HCT116 (cell line): ENCODE data around the gene TUBB6. TPM values are rescaled to one million over a fixed set of nuclear protein-coding genes. Genes with fewer than 3 reads are reported as not detected.

Experiments
- ATAC-seq: fragments of 200-7000 bp; cut with Tn5 transposase; 2 replicates; pipeline ENCODE4 v1.9.1; 2020; ENCODE audit warnings: mild to moderate bottlenecking, moderate library complexity
- BruUV-seq: library from RNA; stranded (reverse); fragments of 400-500 nt; replicated peaks from 2 replicates; lab custom pipeline; 2021; lab: Mats Ljungman, UMichigan
- CTCF ChIA-PET: fragments of 300-600 bp; sonication (Branson Sonifier 250); formaldehyde crosslinking; loops from one replicate; lab custom pipeline; 2021; ENCODE audit warnings: antibody characterized with exemption; lab: Charles Lee
- POLR2A ChIA-PET: fragments of 300-600, 350-600 bp; sonication (Branson Sonifier 250); formaldehyde crosslinking; loops from one replicate; lab custom pipeline; 2021; ENCODE audit warnings: antibody characterized with exemption; lab: Charles Lee
- RAD21 ChIA-PET, 2 experiments: fragments of 300-600 bp; sonication (Branson Sonifier 250); formaldehyde crosslinking; loops; one replicate each; lab custom pipeline; 2023; ENCODE audit warnings: low total read pairs in 2 of 2; ENCODE audit not compliant: uncharacterized antibody in 2 of 2, unreplicated experiment in 2 of 2, low non-redundant PET in 1 of 2; lab: Charles Lee
- DNase-seq: peaks from one replicate; pipeline ENCODE4 v3.0.0-alpha.2; 2010; ENCODE audit warnings: low read depth, low spot score
- H2AFZ ChIP-seq: fragments of 200-600 bp; shearing (Covaris generic), sonication (generic); 2 replicates; pipeline ENCODE4 v1.6.1; 2017; ENCODE audit warnings: low read depth, mixed run types, mixed read lengths, antibody characterized with exemption, low read length; ENCODE audit not compliant: poor library complexity, severe bottlenecking
- H3K27ac ChIP-seq: 2 replicates; pipeline ENCODE4 v1.5.1; 2012; ENCODE audit warnings: low read depth, low read length
- H3K27me3 ChIP-seq: fragments of 200-600 bp; sonication (generic); 2 replicates; pipeline ENCODE4 v1.6.1; 2016; ENCODE audit warnings: mixed run types, low read length, mixed read lengths; ENCODE audit not compliant: insufficient read depth
- H3K36me3 ChIP-seq, 2 experiments: fragments of 200-500 bp in 1 of 2; fragments of 200-600 bp in 1 of 2; sonication (Bioruptor generic) in 1 of 2; sonication (generic) in 1 of 2; 2 replicates each; pipeline versions ENCODE4 v1.5.1 to v1.6.1; 2014 to 2016; ENCODE audit warnings: low read length in 2 of 2, inconsistent platforms in 1 of 2, mixed read lengths in 1 of 2, mixed run types in 1 of 2; ENCODE audit not compliant: insufficient read depth in 2 of 2, control insufficient read depth in 1 of 2
- H3K4me1 ChIP-seq, 2 experiments: fragments of 200-600 bp in 1 of 2; sonication (generic) in 1 of 2; 2 replicates each; pipeline versions ENCODE4 v1.5.1 to v1.6.1; 2012 to 2017; ENCODE audit warnings: low read length in 2 of 2, inconsistent platforms in 1 of 2, mild to moderate bottlenecking in 1 of 2, mixed read lengths in 1 of 2, mixed run types in 1 of 2, moderate library complexity in 1 of 2; ENCODE audit not compliant: insufficient read depth in 2 of 2, control insufficient read depth in 1 of 2
- H3K4me2 ChIP-seq: fragments of 200-600 bp; sonication (generic); 2 replicates; pipeline ENCODE4 v1.6.1; 2017; ENCODE audit warnings: mixed run types, low read length, mixed read lengths
- H3K4me3 ChIP-seq, 2 experiments: fragments of 200-600 bp in 1 of 2; sonication (generic) in 1 of 2; replicated peaks in 1 of 2; 2 replicates each; pipeline ENCODE4 v1.5.1; 2011 to 2016; ENCODE audit warnings: low read length in 2 of 2, control low read depth in 1 of 2, low read depth in 1 of 2, mild to moderate bottlenecking in 1 of 2, mixed read lengths in 1 of 2, mixed run types in 1 of 2
- H3K79me2 ChIP-seq: fragments of 200-600 bp; sonication (generic); 2 replicates; pipeline ENCODE4 v1.6.1; 2017; ENCODE audit warnings: mild to moderate bottlenecking, mixed run types, low read length, moderate library complexity, mixed read lengths; ENCODE audit not compliant: insufficient read depth
- H3K9ac ChIP-seq: fragments of 200-600 bp; sonication (generic); 2 replicates; pipeline ENCODE4 v1.6.1; 2016; ENCODE audit warnings: low read length, mixed read lengths
- H3K9me2 ChIP-seq: fragments of 200-600 bp; sonication (generic), shearing (Covaris generic); 2 replicates; pipeline ENCODE4 v1.6.1; 2017; ENCODE audit warnings: mixed run types, mild to moderate bottlenecking, moderate library complexity; ENCODE audit not compliant: insufficient read depth
- H3K9me3 ChIP-seq, 2 experiments: fragments of 200-500 bp in 1 of 2; fragments of 200-600 bp in 1 of 2; sonication (Bioruptor generic) in 1 of 2; sonication (generic) in 1 of 2; 2 replicates each; pipeline ENCODE4 v1.6.1; 2014 to 2017; ENCODE audit warnings: low read length in 2 of 2, mixed read lengths in 2 of 2, inconsistent platforms in 1 of 2, low read depth in 1 of 2, mild to moderate bottlenecking in 1 of 2, mixed run types in 1 of 2, moderate library complexity in 1 of 2; ENCODE audit not compliant: control insufficient read depth in 1 of 2, insufficient read depth in 1 of 2
- H4K20me1 ChIP-seq: fragments of 200-600 bp; sonication (generic), shearing (Covaris generic); 2 replicates; pipeline ENCODE4 v1.6.1; 2017; ENCODE audit warnings: mixed run types, mild to moderate bottlenecking, moderate library complexity; ENCODE audit not compliant: insufficient read depth
- CBX3 ChIP-seq: IDR thresholded peaks from 2 replicates; pipeline ENCODE4 v1.6.1; 2012; ENCODE audit warnings: low read depth
- CTCF ChIP-seq, 3 experiments: fragments of 200-600 bp in 1 of 3; sonication (generic) in 1 of 3; IDR thresholded peaks in 2 of 3; conservative IDR thresholded peaks in 1 of 3; 2 replicates each; pipeline ENCODE4 v1.5.1; 2012 to 2017; ENCODE audit warnings: low read depth in 2 of 3, low read length in 2 of 3, antibody characterized with exemption in 1 of 3, borderline replicate concordance in 1 of 3, control low read depth in 1 of 3, mild to moderate bottlenecking in 1 of 3, mixed read lengths in 1 of 3, mixed run types in 1 of 3, moderate library complexity in 1 of 3; ENCODE audit not compliant: insufficient read depth in 1 of 3
- EGR1 ChIP-seq: IDR thresholded peaks from 2 replicates; pipeline ENCODE4 v1.6.1; 2012; ENCODE audit warnings: low read depth
- EZH2 ChIP-seq: fragments of 200-600 bp; sonication (generic); IDR thresholded peaks from 2 replicates; pipeline ENCODE4 v1.6.1; 2017; ENCODE audit warnings: antibody characterized with exemption, mixed run types
- EZH2phosphoT487 ChIP-seq: fragments of 200-600 bp; IDR thresholded peaks from 2 replicates; pipeline ENCODE4 v1.6.1; 2018; ENCODE audit warnings: antibody characterized with exemption, borderline replicate concordance
- POLR2AphosphoS5 ChIP-seq: IDR thresholded peaks from 2 replicates; pipeline ENCODE4 v1.6.1; 2011; ENCODE audit warnings: mild to moderate bottlenecking, low read depth, low read length, moderate library complexity
- RAD21 ChIP-seq: IDR thresholded peaks from 2 replicates; pipeline ENCODE4 v1.6.1; 2012; ENCODE audit warnings: low read depth, mild to moderate bottlenecking
- TCF7L2 ChIP-seq: IDR thresholded peaks from 2 replicates; pipeline ENCODE4 v1.7.0; 2011; ENCODE audit warnings: borderline replicate concordance, inconsistent platforms; ENCODE audit not compliant: insufficient read depth, insufficient read length; ENCODE audit errors: extremely low read depth
- ZFX ChIP-seq: fragments of 450-650 bp; IDR thresholded peaks from 2 replicates; pipeline ENCODE4 v1.6.1; 2017
- intact Hi-C: fragments of 100-400 bp; cut with micrococcal nuclease; formaldehyde crosslinking; loops from 2 replicates; pipeline ENCODE4 v1.10.0; 2022
- total RNA-seq: library from RNA; stranded (reverse); gene quantifications from one replicate; pipeline ENCODE4 v1.2.1, GENCODE V29; 2021; ENCODE audit not compliant: unreplicated experiment
- TF ChIP-seq, protein P1 (sequence below): IDR thresholded peaks from 2 replicates; pipeline ENCODE4 v1.6.1; 2012

The TUBB6 gene
- total RNA-seq, 1 experiment from 2014 or later: 87.4 TPM

GRCh38 chr18:12330766-12331165, 22.7 kb downstream of the TUBB6 start:
- no peak for TF ChIP-seq CTCF (IDR thresholded peaks at IDR 0.05 in 2 of 3, conservative IDR thresholded peaks at IDR 0.05 in 1 of 3; ENCODE audit: borderline replicate concordance in 1 of 3, insufficient read depth in 1 of 3, low read depth in 2 of 3, low read length in 2 of 3)
- TF ChIP-seq, protein P1, sequence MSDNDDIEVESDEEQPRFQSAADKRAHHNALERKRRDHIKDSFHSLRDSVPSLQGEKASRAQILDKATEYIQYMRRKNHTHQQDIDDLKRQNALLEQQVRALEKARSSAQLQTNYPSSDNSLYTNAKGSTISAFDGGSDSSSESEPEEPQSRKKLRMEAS: no peak
- no peak for TF ChIP-seq CBX3
- TF ChIP-seq EZH2phosphoT487: no peak
- no peak for TF ChIP-seq ZFX
- TF ChIP-seq RAD21: no peak
- TF ChIP-seq EGR1: no peak
- no peak for TF ChIP-seq POLR2AphosphoS5
- TF ChIP-seq EZH2: no peak
- no peak for TF ChIP-seq TCF7L2
- Histone ChIP-seq H3K27ac (no peak overlapping the region), H3K4me3 (no peak overlapping the region), H4K20me1 (no peaks in the 10 kb centered on the region), H3K36me3 (peaks cover 16 to 38% of the 10 kb centered on the region in 2 experiments; a peak in 3 of 4 replicates), H3K27me3 (no peaks in the 10 kb centered on the region), H3K9ac (no peak overlapping the region), H3K9me3 (no peaks in the 10 kb centered on the region), H3K79me2 (peaks cover 13% of the 10 kb centered on the region), H3K4me2 (no peak overlapping the region), H3K9me2 (no peaks in the 10 kb centered on the region), H3K4me1 (peaks cover 0 to 7% of the 10 kb centered on the region in 2 experiments; a peak in 1 of 4 replicates), H2AFZ (no peak overlapping the region)
- DNase-seq (no peak), ATAC-seq (no peak)
- RAD21 ChIA-PET: no interaction called here
- POLR2A ChIA-PET: no interaction called here
- no TSS peak for BruUV-seq
- CTCF ChIA-PET: no interaction called here
- intact Hi-C loops: no loop called here
